ENCODE data around the gene APCDD1.
"Not testable (repeated sequence)": the region's sequence is repeated elsewhere in the genome, so short reads cannot be mapped to it uniquely, and the experiment has no call there.

The APCDD1 gene

DNA sequence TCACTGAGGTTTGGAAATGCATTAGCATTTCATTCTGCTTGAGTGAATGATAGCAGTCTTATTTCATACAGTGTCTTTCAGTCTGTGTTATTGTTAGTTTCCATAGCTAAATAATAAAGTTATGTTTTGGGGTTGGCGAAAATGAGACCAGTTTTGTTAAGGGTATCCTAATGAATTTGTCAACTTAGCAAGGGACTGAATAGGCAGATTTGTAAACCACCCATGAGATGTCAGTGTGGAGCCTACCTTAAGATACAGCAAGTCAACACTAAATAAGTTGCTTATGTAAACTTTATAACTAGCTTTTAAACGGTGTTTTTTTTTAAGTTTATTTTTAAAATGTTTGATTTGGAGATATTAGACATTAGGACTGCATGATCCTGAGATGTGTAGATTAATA lies 83.3 kb downstream of the APCDD1 start:
- H3K4me3 Mint-ChIP-seq, result no peak overlapping the region
- no peak for ATAC-seq
- H3K9me3 Mint-ChIP-seq, result no peaks in the 10 kb centered on the region

DNA sequence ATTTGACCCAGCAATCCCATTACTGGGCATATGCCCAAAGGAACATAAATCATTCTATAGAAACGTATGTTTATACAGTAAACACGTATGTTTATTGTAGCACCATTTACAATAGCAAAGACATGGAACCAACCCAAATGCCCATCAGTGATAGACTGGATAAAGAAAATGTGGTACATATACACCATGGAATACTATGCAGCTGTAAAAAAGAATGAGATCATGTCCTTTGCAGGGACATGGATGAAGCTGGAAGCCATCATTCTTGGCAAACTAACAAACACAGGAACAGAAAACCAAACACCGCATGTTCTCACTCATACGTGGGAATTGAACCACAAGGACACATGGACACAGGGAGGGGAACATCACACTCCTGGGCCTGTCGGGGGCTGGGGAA lies 84.7 kb downstream of the APCDD1 start:
- ATAC-seq, DNase-seq, H3K4me3 Mint-ChIP-seq, H3K27ac Mint-ChIP-seq, H3K9me3 Mint-ChIP-seq, H3K27me3 Mint-ChIP-seq: not testable (repeated sequence)
- H3K4me1 Mint-ChIP-seq, result peaks cover 23% of the 10 kb centered on the region

More for the DNA sequence above, 83.3 kb downstream of the APCDD1 start:
- DNase-seq, result no peak
- H3K27me3 Mint-ChIP-seq, result no peaks in the 10 kb centered on the region
- no peak overlapping the region for H3K27ac Mint-ChIP-seq
- H3K4me1 Mint-ChIP-seq, result peaks cover 23% of the 10 kb centered on the region
